Gastroesophageal sphincter (tissue), 3 donors: ENCODE results near the gene ZNF420.

Source experiments
- POLR2A ChIP-seq, 2 donors: fragments of 450-650 bp; IDR thresholded peaks; one replicate each; pipeline ENCODE4 v1.6.1; 2017; ENCODE audit warnings: antibody characterized with exemption in 2 of 2, mild to moderate bottlenecking in 2 of 2, moderate library complexity in 1 of 2
- POLR2AphosphoS5 ChIP-seq: sonication (generic); formaldehyde crosslinking; IDR thresholded peaks from one replicate; pipeline ENCODE4 v1.6.1; 2017; ENCODE audit warnings: antibody characterized with exemption
- TF ChIP-seq, protein P1 (sequence below), 4 experiments: fragments of 200-600 bp in 2 of 4; fragments of 450-650 bp in 2 of 4; sonication (generic) in 1 of 4; IDR thresholded peaks; one replicate each; pipeline ENCODE4 v1.5.1; 2017 to 2019; ENCODE audit warnings: antibody characterized with exemption in 4 of 4, mild to moderate bottlenecking in 2 of 4, moderate library complexity in 2 of 4

DNA sequence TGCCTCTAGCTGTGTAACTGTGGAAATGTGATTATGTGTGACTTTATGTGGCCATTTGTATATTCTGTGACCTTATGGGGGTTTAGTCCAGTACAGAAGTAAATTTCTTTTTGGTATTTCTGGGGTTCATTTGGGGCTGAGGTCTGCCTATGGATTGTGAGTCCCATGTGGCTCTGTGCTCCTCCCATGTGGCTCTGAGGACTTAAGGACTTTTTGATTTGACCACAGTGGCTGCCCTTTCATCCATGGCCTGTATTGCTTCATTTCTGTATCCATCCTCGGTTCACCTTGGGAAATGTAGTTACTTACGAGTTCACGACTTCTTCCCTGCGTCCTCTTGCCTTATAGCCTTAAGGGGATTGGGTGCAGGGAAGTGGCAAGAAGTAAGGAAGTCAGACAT is 1.0 kb downstream of the ZNF420 start:
- TF ChIP-seq POLR2A (IDR thresholded peaks at IDR 0.05) (no peak), POLR2AphosphoS5 (no peak)
- TF ChIP-seq, protein P1, sequence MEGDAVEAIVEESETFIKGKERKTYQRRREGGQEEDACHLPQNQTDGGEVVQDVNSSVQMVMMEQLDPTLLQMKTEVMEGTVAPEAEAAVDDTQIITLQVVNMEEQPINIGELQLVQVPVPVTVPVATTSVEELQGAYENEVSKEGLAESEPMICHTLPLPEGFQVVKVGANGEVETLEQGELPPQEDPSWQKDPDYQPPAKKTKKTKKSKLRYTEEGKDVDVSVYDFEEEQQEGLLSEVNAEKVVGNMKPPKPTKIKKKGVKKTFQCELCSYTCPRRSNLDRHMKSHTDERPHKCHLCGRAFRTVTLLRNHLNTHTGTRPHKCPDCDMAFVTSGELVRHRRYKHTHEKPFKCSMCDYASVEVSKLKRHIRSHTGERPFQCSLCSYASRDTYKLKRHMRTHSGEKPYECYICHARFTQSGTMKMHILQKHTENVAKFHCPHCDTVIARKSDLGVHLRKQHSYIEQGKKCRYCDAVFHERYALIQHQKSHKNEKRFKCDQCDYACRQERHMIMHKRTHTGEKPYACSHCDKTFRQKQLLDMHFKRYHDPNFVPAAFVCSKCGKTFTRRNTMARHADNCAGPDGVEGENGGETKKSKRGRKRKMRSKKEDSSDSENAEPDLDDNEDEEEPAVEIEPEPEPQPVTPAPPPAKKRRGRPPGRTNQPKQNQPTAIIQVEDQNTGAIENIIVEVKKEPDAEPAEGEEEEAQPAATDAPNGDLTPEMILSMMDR (IDR thresholded peaks at IDR 0.05) = no peak
